WTC11 (cell line): ENCODE measurements around the gene MEAF6. TPM values are rescaled to one million over a fixed set of nuclear protein-coding genes. Genes with fewer than 3 reads are reported as not detected.
A peak's percentile ranks its signal among the peaks of the same experiment; 100 is the strongest.
"Not testable (repeated sequence)": the region's sequence is repeated elsewhere in the genome, so short reads cannot be mapped to it uniquely, and the experiment has no call there.

Experiments
- ATAC-seq: fragments of 200-7000 bp; cut with Tn5 transposase; 2 replicates; pipeline ENCODE4 v1.10.0; 2021; ENCODE audit warnings: mild to moderate bottlenecking, moderate library complexity
- CTCF ChIA-PET: fragments of 300-600 bp; sonication (Branson Sonifier 250); formaldehyde crosslinking; loops from one replicate; lab custom pipeline; 2021; ENCODE audit warnings: antibody characterized with exemption; lab: Charles Lee
- POLR2A ChIA-PET: fragments of 350-600 bp; sonication (Branson Sonifier 250); formaldehyde crosslinking; loops from one replicate; lab custom pipeline; 2021; ENCODE audit warnings: antibody characterized with exemption; lab: Charles Lee
- DNase-seq: peaks from one replicate; pipeline ENCODE4 v3.0.0; 2021; ENCODE audit warnings: low spot score
- H3K27ac Mint-ChIP-seq: 2 replicates; pipeline ENCODE4 v1.8.0; 2021; ENCODE audit warnings: mixed read lengths
- H3K27me3 Mint-ChIP-seq: 2 replicates; pipeline ENCODE4 v1.8.0; 2021; ENCODE audit warnings: low read depth, mild to moderate bottlenecking, moderate library complexity, mixed read lengths
- H3K36me3 Mint-ChIP-seq: 2 replicates; pipeline ENCODE4 v1.8.0; 2021; ENCODE audit warnings: mixed read lengths
- H3K4me1 Mint-ChIP-seq: 2 replicates; pipeline ENCODE4 v1.8.0; 2022; ENCODE audit warnings: mixed read lengths
- H3K4me3 Mint-ChIP-seq: 2 replicates; pipeline ENCODE4 v1.8.0; 2021; ENCODE audit warnings: mild to moderate bottlenecking, moderate library complexity, mixed read lengths
- H3K9me3 Mint-ChIP-seq: 2 replicates; pipeline ENCODE4 v1.8.0; 2021; ENCODE audit warnings: mixed read lengths
- EMX1 ChIP-seq: fragments of 250-450 bp; sonication (Bioruptor Pico); IDR thresholded peaks from 2 replicates; pipeline ENCODE4 v1.8.0; 2021; ENCODE audit warnings: mild to moderate bottlenecking
- FOXJ3 ChIP-seq: sonication (generic); formaldehyde crosslinking; IDR thresholded peaks from 2 replicates; pipeline ENCODE4 v1.9.0; 2021; ENCODE audit warnings: missing genetic modification reagents, mild to moderate bottlenecking, borderline replicate concordance
- MXD4 ChIP-seq: fragments of 250-450 bp; sonication (Bioruptor Pico); IDR thresholded peaks from 2 replicates; pipeline ENCODE4 v1.8.0; 2021; ENCODE audit warnings: mild to moderate bottlenecking, moderate library complexity, borderline replicate concordance
- NFE2L1 ChIP-seq: sonication (generic); formaldehyde crosslinking; IDR thresholded peaks from 2 replicates; pipeline ENCODE4 v1.8.1; 2023; ENCODE audit warnings: missing genetic modification reagents
- NR2C2 ChIP-seq: sonication (generic); formaldehyde crosslinking; IDR thresholded peaks from 2 replicates; pipeline ENCODE4 v1.8.0; 2022; ENCODE audit warnings: mild to moderate bottlenecking, missing genetic modification reagents
- RELA ChIP-seq: sonication (generic); formaldehyde crosslinking; IDR thresholded peaks from 2 replicates; pipeline ENCODE4 v1.8.1; 2022; ENCODE audit warnings: missing genetic modification reagents, mild to moderate bottlenecking, borderline replicate concordance
- RORB ChIP-seq: fragments of 250-450 bp; sonication (Bioruptor Pico); IDR thresholded peaks from 2 replicates; pipeline ENCODE4 v1.9.0; 2021; ENCODE audit warnings: mild to moderate bottlenecking
- SP1 ChIP-seq: sonication (generic); formaldehyde crosslinking; conservative IDR thresholded peaks from 2 replicates; pipeline ENCODE4 v1.8.1; 2022; ENCODE audit warnings: missing genetic modification reagents
- ZBTB21 ChIP-seq: sonication (generic); formaldehyde crosslinking; IDR thresholded peaks from 2 replicates; pipeline ENCODE4 v1.8.1; 2023; ENCODE audit warnings: mild to moderate bottlenecking, missing genetic modification reagents, borderline replicate concordance
- ZNF317 ChIP-seq: sonication (generic); formaldehyde crosslinking; IDR thresholded peaks from 2 replicates; pipeline ENCODE4 v1.8.1; 2023; ENCODE audit warnings: low read depth, mild to moderate bottlenecking, moderate library complexity, missing genetic modification reagents, borderline replicate concordance
- ZNF416 ChIP-seq: fragments of 250-450 bp; sonication (Bioruptor Pico); IDR thresholded peaks from 2 replicates; pipeline ENCODE4 v1.9.0; 2021; ENCODE audit warnings: mild to moderate bottlenecking, inconsistent platforms
- total RNA-seq: library from RNA; stranded (reverse); gene quantifications from 3 replicates; pipeline ENCODE4 v1.2.3, GENCODE V29; 2021
- TF ChIP-seq, protein P1 (sequence below): fragments of 250-450 bp; sonication (Bioruptor Pico); IDR thresholded peaks from 2 replicates; pipeline ENCODE4 v1.9.0; 2021; ENCODE audit warnings: mild to moderate bottlenecking
- TF ChIP-seq, protein P2 (sequence below): sonication (generic); formaldehyde crosslinking; IDR thresholded peaks from 2 replicates; pipeline ENCODE4 v1.8.0; 2022; ENCODE audit warnings: mild to moderate bottlenecking, missing genetic modification reagents
- TF ChIP-seq, protein P3 (sequence below): fragments of 250-450 bp; sonication (Bioruptor Pico); IDR thresholded peaks from 2 replicates; pipeline ENCODE4 v1.9.0; 2021; ENCODE audit warnings: moderate library complexity, mild to moderate bottlenecking, inconsistent platforms, borderline replicate concordance
- TF ChIP-seq, protein P4 (sequence below): sonication (generic); formaldehyde crosslinking; IDR thresholded peaks from 2 replicates; pipeline ENCODE4 v1.8.1; 2023; ENCODE audit warnings: mild to moderate bottlenecking, missing genetic modification reagents, borderline replicate concordance
- TF ChIP-seq, protein P5 (sequence below): sonication (generic); formaldehyde crosslinking; IDR thresholded peaks from 2 replicates; pipeline ENCODE4 v1.8.0; 2023; ENCODE audit warnings: missing genetic modification reagents
- TF ChIP-seq, protein P6 (sequence below): sonication (generic); formaldehyde crosslinking; conservative IDR thresholded peaks from 2 replicates; pipeline ENCODE4 v1.8.1; 2022; ENCODE audit warnings: mild to moderate bottlenecking, missing genetic modification reagents

Gene MEAF6
- total RNA-seq, 1 experiment from 2014 or later: 37.4 TPM

DNA sequence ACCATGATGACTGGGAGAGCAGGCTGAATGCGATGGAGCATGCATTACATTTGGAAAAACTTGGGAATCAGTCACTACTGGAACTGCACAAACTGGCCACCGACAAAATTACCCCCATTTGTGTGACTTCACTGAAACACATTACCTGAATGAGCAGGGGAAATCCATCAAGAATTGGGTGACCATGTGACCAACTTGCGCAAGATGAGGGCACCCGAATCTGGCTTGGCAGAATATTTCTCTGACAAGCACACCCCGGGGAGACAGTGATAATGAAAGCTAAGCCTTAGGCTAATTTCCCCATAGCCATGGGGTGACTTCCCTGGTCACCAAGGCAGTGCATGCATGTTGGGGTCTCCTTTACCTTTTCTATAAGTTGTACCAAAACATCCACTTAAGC is 30.5 kb upstream of the MEAF6 start:
- TF ChIP-seq, protein P1, sequence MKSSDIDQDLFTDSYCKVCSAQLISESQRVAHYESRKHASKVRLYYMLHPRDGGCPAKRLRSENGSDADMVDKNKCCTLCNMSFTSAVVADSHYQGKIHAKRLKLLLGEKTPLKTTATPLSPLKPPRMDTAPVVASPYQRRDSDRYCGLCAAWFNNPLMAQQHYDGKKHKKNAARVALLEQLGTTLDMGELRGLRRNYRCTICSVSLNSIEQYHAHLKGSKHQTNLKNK (CRISPR knock-in tag): no peak
- TF ChIP-seq EMX1 (no peak), ZNF317 (CRISPR knock-in tag) (no peak), NFE2L1 (CRISPR knock-in tag) (no peak)
- TF ChIP-seq, protein P2, sequence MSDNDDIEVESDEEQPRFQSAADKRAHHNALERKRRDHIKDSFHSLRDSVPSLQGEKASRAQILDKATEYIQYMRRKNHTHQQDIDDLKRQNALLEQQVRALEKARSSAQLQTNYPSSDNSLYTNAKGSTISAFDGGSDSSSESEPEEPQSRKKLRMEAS (CRISPR knock-in tag): no peak
- no peak overlapping the region for H3K27ac Mint-ChIP-seq
- ATAC-seq (no peak), DNase-seq (no peak)
- no peaks in the 10 kb centered on the region for H3K27me3 Mint-ChIP-seq
- no peaks in the 10 kb centered on the region for H3K4me1 Mint-ChIP-seq
- POLR2A ChIA-PET: no interaction called here
- no peaks in the 10 kb centered on the region for H3K9me3 Mint-ChIP-seq
- H3K4me3 Mint-ChIP-seq: no peak overlapping the region
- peaks cover 44% of the 10 kb centered on the region for H3K36me3 Mint-ChIP-seq
- CTCF ChIA-PET: interaction anchor here (0.5 kb wide), 1 partner anchor 35 kb away, joined by 3 read pairs; no protein-coding TSS in a partner anchor

DNA sequence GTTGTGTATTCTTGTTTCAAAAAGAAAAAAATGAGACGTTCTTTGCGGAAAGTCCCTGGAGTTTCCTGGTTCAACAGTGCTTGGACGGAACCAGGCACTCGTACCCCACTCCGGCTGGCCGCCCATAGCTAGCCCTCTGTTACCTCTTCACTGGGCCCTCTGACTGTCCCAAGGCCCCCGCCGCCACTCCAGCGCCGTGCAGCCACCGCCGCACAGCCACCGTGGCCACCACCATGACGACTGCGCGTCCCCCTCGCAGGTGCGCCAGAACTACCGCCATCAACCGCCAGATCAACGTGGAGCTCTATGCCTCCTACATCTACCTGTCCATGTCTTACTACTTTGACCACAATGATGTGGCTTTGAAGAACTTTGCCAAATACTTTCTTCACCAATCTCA is 30.0 kb upstream of the MEAF6 start:
- no peaks in the 10 kb centered on the region for H3K9me3 Mint-ChIP-seq
- ChIA-PET POLR2A (no interaction called here), CTCF (interaction anchor here (0.5 to 0.6 kb wide), 2 partner anchors 35 to 111 kb away, joined by 3 to 4 read pairs; no protein-coding TSS in a partner anchor)
- DNase-seq (no peak), ATAC-seq (no peak)
- H3K4me1 Mint-ChIP-seq: no peaks in the 10 kb centered on the region
- peaks cover 44% of the 10 kb centered on the region for H3K36me3 Mint-ChIP-seq
- no peak overlapping the region for H3K4me3 Mint-ChIP-seq
- H3K27ac Mint-ChIP-seq: no peak overlapping the region
- TF ChIP-seq, protein P3, sequence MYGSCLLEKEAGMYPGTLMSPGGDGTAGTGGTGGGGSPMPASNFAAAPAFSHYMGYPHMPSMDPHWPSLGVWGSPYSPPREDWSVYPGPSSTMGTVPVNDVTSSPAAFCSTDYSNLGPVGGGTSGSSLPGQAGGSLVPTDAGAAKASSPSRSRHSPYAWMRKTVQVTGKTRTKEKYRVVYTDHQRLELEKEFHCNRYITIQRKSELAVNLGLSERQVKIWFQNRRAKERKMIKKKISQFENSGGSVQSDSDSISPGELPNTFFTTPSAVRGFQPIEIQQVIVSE (CRISPR knock-in tag): no peak
- TF ChIP-seq, protein P1 (CRISPR knock-in tag): no peak
- no peak for TF ChIP-seq ZBTB21
- TF ChIP-seq RORB (CRISPR knock-in tag): no peak
- no peak for TF ChIP-seq SP1 (CRISPR knock-in tag)
- TF ChIP-seq MXD4 (CRISPR knock-in tag): no peak
- TF ChIP-seq ZNF416 (CRISPR knock-in tag): no peak
- TF ChIP-seq, protein P4, sequence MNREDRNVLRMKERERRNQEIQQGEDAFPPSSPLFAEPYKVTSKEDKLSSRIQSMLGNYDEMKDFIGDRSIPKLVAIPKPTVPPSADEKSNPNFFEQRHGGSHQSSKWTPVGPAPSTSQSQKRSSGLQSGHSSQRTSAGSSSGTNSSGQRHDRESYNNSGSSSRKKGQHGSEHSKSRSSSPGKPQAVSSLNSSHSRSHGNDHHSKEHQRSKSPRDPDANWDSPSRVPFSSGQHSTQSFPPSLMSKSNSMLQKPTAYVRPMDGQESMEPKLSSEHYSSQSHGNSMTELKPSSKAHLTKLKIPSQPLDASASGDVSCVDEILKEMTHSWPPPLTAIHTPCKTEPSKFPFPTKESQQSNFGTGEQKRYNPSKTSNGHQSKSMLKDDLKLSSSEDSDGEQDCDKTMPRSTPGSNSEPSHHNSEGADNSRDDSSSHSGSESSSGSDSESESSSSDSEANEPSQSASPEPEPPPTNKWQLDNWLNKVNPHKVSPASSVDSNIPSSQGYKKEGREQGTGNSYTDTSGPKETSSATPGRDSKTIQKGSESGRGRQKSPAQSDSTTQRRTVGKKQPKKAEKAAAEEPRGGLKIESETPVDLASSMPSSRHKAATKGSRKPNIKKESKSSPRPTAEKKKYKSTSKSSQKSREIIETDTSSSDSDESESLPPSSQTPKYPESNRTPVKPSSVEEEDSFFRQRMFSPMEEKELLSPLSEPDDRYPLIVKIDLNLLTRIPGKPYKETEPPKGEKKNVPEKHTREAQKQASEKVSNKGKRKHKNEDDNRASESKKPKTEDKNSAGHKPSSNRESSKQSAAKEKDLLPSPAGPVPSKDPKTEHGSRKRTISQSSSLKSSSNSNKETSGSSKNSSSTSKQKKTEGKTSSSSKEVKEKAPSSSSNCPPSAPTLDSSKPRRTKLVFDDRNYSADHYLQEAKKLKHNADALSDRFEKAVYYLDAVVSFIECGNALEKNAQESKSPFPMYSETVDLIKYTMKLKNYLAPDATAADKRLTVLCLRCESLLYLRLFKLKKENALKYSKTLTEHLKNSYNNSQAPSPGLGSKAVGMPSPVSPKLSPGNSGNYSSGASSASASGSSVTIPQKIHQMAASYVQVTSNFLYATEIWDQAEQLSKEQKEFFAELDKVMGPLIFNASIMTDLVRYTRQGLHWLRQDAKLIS: no peak
- TF ChIP-seq FOXJ3: no peak
- TF ChIP-seq, protein P5, sequence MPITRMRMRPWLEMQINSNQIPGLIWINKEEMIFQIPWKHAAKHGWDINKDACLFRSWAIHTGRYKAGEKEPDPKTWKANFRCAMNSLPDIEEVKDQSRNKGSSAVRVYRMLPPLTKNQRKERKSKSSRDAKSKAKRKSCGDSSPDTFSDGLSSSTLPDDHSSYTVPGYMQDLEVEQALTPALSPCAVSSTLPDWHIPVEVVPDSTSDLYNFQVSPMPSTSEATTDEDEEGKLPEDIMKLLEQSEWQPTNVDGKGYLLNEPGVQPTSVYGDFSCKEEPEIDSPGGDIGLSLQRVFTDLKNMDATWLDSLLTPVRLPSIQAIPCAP (CRISPR knock-in tag): no peak
- TF ChIP-seq RELA (CRISPR knock-in tag): no peak
- no peaks in the 10 kb centered on the region for H3K27me3 Mint-ChIP-seq

DNA sequence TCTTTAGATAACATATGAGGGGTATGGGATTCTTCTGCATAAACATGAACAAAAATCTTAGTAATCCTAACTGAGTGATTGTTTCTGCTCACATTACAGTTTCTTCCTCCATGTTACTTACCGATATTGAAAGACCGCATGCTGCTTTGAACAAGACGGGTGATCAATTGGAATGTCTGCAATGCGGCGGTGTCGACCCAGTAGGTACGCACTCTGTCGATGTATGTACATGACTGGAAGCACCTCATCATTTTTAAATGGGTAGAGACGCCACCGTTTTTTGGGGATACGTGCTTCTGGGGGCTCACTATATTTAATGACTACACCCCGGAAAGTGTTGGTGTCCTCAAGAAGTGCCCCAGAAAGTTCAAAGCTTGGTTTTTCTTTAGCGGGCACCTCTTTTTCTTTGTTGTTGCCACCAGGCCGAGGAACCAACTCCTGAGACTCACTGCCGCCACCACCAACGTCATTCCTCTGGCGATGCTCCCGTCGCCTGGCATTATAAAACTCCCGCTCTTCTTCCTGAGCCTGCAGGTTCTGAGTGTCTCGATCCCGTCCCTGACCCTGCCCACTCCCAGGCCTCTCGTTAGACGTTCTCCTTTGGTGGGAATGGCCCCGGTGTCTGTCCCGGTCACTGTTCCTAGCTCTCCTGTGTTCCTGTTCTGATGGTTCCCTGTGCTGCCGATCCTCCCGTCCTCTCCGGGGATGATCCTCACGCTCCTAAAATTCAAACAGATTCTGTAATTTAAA is 25.6 kb upstream of the MEAF6 start:
- POLR2A ChIA-PET: no interaction called here
- H3K4me3 Mint-ChIP-seq: no peak overlapping the region
- CTCF ChIA-PET: no interaction called here
- H3K4me1 Mint-ChIP-seq: no peaks in the 10 kb centered on the region
- no peaks in the 10 kb centered on the region for H3K9me3 Mint-ChIP-seq
- H3K27me3 Mint-ChIP-seq: no peaks in the 10 kb centered on the region
- TF ChIP-seq, protein P6, sequence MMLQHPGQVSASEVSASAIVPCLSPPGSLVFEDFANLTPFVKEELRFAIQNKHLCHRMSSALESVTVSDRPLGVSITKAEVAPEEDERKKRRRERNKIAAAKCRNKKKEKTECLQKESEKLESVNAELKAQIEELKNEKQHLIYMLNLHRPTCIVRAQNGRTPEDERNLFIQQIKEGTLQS (CRISPR knock-in tag): no peak
- TF ChIP-seq NR2C2: no peak
- no peak for ATAC-seq
- no peak for DNase-seq
- H3K36me3 Mint-ChIP-seq: peaks cover 55% of the 10 kb centered on the region
- peak overlapping the region; percentile 51; the same call in 1 of the 2 replicates for H3K27ac Mint-ChIP-seq

DNA sequence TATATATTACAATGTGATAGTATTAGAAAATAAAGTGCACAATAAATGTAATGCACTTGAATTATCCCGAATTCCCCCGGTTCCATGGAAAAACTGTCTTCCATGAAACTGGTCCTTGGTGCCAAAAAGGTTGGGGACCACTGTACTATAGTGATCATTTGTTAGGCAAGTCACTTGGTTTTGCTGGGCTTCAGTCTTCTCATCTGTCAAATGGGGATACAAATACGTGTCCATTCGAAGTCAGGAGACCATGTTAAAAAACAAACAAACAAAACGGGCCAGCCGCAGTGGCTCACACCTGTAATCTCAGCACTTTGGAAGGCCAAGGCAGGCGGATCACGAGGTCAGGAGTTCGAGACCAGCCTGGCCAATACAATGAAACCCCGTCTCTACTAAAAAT is 24.6 kb upstream of the MEAF6 start:
- POLR2A ChIA-PET, H3K4me3 Mint-ChIP-seq, H3K27ac Mint-ChIP-seq, H3K27me3 Mint-ChIP-seq, H3K9me3 Mint-ChIP-seq, DNase-seq, ATAC-seq, CTCF ChIA-PET, H3K4me1 Mint-ChIP-seq: not testable (repeated sequence)
- H3K36me3 Mint-ChIP-seq: peaks cover 54% of the 10 kb centered on the region
